Measurements from ENCODE around the gene ADCY3. TPM values are rescaled to one million over a fixed set of nuclear protein-coding genes. Genes with fewer than 3 reads are reported as not detected.

The ADCY3 gene
- total RNA-seq, 1 donor from 2014 or later = 46.2 TPM

GRCh38 chr2:24923106-24923505 lies 3.1 kb upstream of the ADCY3 start:
- no peak overlapping the region for H3K4me3 Mint-ChIP-seq
- peaks cover 12% of the 10 kb centered on the region for H3K4me1 Mint-ChIP-seq (ENCODE audit: unreplicated experiment)
- TF ChIP-seq CTCF (conservative IDR thresholded peaks at IDR 0.05) = no peak
- DNase-seq (ENCODE audit: extremely low spot score, unreplicated experiment) = no peak
- H3K36me3 Mint-ChIP-seq = peaks cover 3% of the 10 kb centered on the region
- H3K9me3 Mint-ChIP-seq = no peaks in the 10 kb centered on the region
- peaks cover 16% of the 10 kb centered on the region for H3K27me3 Mint-ChIP-seq
- H3K27ac Mint-ChIP-seq = no peak overlapping the region

- Mint-ChIP-seq H3K9me3 (no peaks in the 10 kb centered on the region), H3K4me1 (ENCODE audit: unreplicated experiment) (peaks cover 17% of the 10 kb centered on the region), H3K27me3 (peaks cover 16% of the 10 kb centered on the region), H3K4me3 (no peak overlapping the region), H3K27ac (no peak overlapping the region), H3K36me3 (peaks cover 6% of the 10 kb centered on the region)
- no peak for DNase-seq (ENCODE audit: extremely low spot score, unreplicated experiment)
- no peak for TF ChIP-seq CTCF (conservative IDR thresholded peaks at IDR 0.05)
Measured at GRCh38 chr2:24922556-24922955, 2.5 kb upstream of the ADCY3 start.

GRCh38 chr2:24920809-24921441 lies 888 bp upstream of the ADCY3 start:
- Mint-ChIP-seq H3K27me3 (peaks cover 14% of the 10 kb centered on the region), H3K4me1 (ENCODE audit: unreplicated experiment) (peaks cover 20% of the 10 kb centered on the region), H3K9me3 (no peaks in the 10 kb centered on the region), H3K27ac (no peak overlapping the region), H3K4me3 (peak overlapping the region; percentile 87), H3K36me3 (peaks cover 7% of the 10 kb centered on the region)
- TF ChIP-seq CTCF (conservative IDR thresholded peaks at IDR 0.05) = peak; percentile 27
- DNase-seq (ENCODE audit: extremely low spot score, unreplicated experiment) = no peak

- Mint-ChIP-seq H3K36me3 (peaks cover 7% of the 10 kb centered on the region), H3K4me3 (peak overlapping the region; percentile 90), H3K9me3 (no peaks in the 10 kb centered on the region), H3K27ac (peak overlapping the region; percentile 87), H3K4me1 (ENCODE audit: unreplicated experiment) (peaks cover 20% of the 10 kb centered on the region), H3K27me3 (peaks cover 14% of the 10 kb centered on the region)
- no peak for DNase-seq (ENCODE audit: extremely low spot score, unreplicated experiment)
- TF ChIP-seq CTCF (conservative IDR thresholded peaks at IDR 0.05) = no peak
Measured at GRCh38 chr2:24919506-24920097, 435 bp downstream of the ADCY3 start.

GRCh38 chr2:24919037-24919505 lies 966 bp downstream of the ADCY3 start:
- H3K4me3 Mint-ChIP-seq = peak overlapping the region; percentile 90
- H3K4me1 Mint-ChIP-seq (ENCODE audit: unreplicated experiment) = peaks cover 20% of the 10 kb centered on the region
- no peak for DNase-seq (ENCODE audit: extremely low spot score, unreplicated experiment)
- H3K27me3 Mint-ChIP-seq = peaks cover 14% of the 10 kb centered on the region
- H3K27ac Mint-ChIP-seq = peak overlapping the region; percentile 87
- no peaks in the 10 kb centered on the region for H3K9me3 Mint-ChIP-seq
- peaks cover 7% of the 10 kb centered on the region for H3K36me3 Mint-ChIP-seq
- no peak for TF ChIP-seq CTCF (conservative IDR thresholded peaks at IDR 0.05)

Data from type B pancreatic cell (in vitro differentiated cells).